NCI-H82 (cell line): ENCODE measurements around the gene PJA1.
A peak's percentile ranks its signal among the peaks of the same experiment; 100 is the strongest.

ENCODE experiments used
- DNase-seq: peaks from one replicate; lab custom pipeline; 2025; lab: John Stamatoyannopoulos, UW

The PJA1 gene

GRCh38 chrX:69170319-69170718 lies 5.1 kb upstream of the PJA1 start:
- DNase-seq = no peak

GRCh38 chrX:69163936-69164741 lies 1.1 kb downstream of the PJA1 start:
- peak; percentile 59 for DNase-seq

- no peak for DNase-seq
These were observed 2.8 kb downstream of the PJA1 start for GRCh38 chrX:69162361-69162865.

GRCh38 chrX:69161786-69162349 lies 3.4 kb downstream of the PJA1 start:
- no peak for DNase-seq

GRCh38 chrX:69161371-69161770 lies 3.9 kb downstream of the PJA1 start:
- DNase-seq = no peak

GRCh38 chrX:69158166-69158980 lies 6.9 kb downstream of the PJA1 start:
- peak; percentile 85 for DNase-seq

- no peak for DNase-seq
These were observed 8.6 kb downstream of the PJA1 start for GRCh38 chrX:69156638-69157037.

GRCh38 chrX:69155786-69156520 lies 9.3 kb downstream of the PJA1 start:
- DNase-seq = no peak

- DNase-seq = no peak
These were observed 11.2 kb downstream of the PJA1 start for GRCh38 chrX:69154051-69154450.

GRCh38 chrX:69153060-69153730 lies 12.1 kb downstream of the PJA1 start:
- DNase-seq = peak; percentile 69

GRCh38 chrX:69152417-69152841 lies 12.8 kb downstream of the PJA1 start:
- DNase-seq = no peak

GRCh38 chrX:69151866-69152284 lies 13.4 kb downstream of the PJA1 start:
- no peak for DNase-seq

- no peak for DNase-seq
These were observed 14.8 kb downstream of the PJA1 start for GRCh38 chrX:69150281-69150960.

- DNase-seq = no peak
These were observed 15.6 kb downstream of the PJA1 start for GRCh38 chrX:69149466-69150280.

- DNase-seq = no peak
These were observed 16.3 kb downstream of the PJA1 start for GRCh38 chrX:69148946-69149345.

- no peak for DNase-seq
These were observed 18.5 kb downstream of the PJA1 start for GRCh38 chrX:69146739-69147138.

- no peak for DNase-seq
These were observed 19.5 kb downstream of the PJA1 start for GRCh38 chrX:69145714-69146113.

- DNase-seq = no peak
These were observed 20.2 kb downstream of the PJA1 start for GRCh38 chrX:69144838-69145680.

GRCh38 chrX:69143530-69143929 lies 21.7 kb downstream of the PJA1 start:
- DNase-seq = no peak
